ENCODE data around the gene NRG3. TPM values are rescaled to one million over a fixed set of nuclear protein-coding genes. Genes with fewer than 3 reads are reported as not detected.

The NRG3 gene
- total and polyA plus RNA-seq, 11 donors = 0.11 to 0.41 (median 0.27) TPM; not detected in 7

- no peak for ATAC-seq
- Histone ChIP-seq H3K9me3 (no peaks in the 10 kb centered on the region), H3K27ac (no peak overlapping the region), H3K27me3 (no peaks in the 10 kb centered on the region), H3K36me3 (no peaks in the 10 kb centered on the region), H3K4me3 (no peak overlapping the region), H3K4me1 (no peaks in the 10 kb centered on the region)
- intact Hi-C loops (cut with DNase I) = no loop called here
- 76 to 88% (median 83%) methylated on average over 2 of the region's 2 CpGs for WGBS, 4 donors
- TF ChIP-seq POLR2A (IDR thresholded peaks at IDR 0.05) (no peak), CTCF (IDR thresholded peaks at IDR 0.05) (no peak)
- no peak for DNase-seq
Observed at GRCh38 chr10:81900989-81901388, 26.0 kb downstream of the NRG3 start.

- Histone ChIP-seq H3K9me3 (no peaks in the 10 kb centered on the region), H3K4me3 (no peak overlapping the region), H3K27ac (no peak overlapping the region), H3K36me3 (no peaks in the 10 kb centered on the region), H3K4me1 (no peaks in the 10 kb centered on the region), H3K27me3 (no peaks in the 10 kb centered on the region)
- no peak for TF ChIP-seq POLR2A (IDR thresholded peaks at IDR 0.05)
- TF ChIP-seq CTCF (IDR thresholded peaks at IDR 0.05) = no peak
- ATAC-seq = no peak
- intact Hi-C loops (cut with DNase I) = no loop called here
- WGBS, 4 donors = 73 to 76% (median 75%) methylated on average over 4 of the region's 4 CpGs
- no peak for DNase-seq
Observed at GRCh38 chr10:81903472-81903871, 28.5 kb downstream of the NRG3 start.

GRCh38 chr10:81905161-81905560, 30.2 kb downstream of the NRG3 start:
- intact Hi-C loops (cut with DNase I) = no loop called here

GRCh38 chr10:81909453-81909852, 34.5 kb downstream of the NRG3 start:
- TF ChIP-seq POLR2A (IDR thresholded peaks at IDR 0.05) (no peak), CTCF (IDR thresholded peaks at IDR 0.05) (no peak)
- no peak for ATAC-seq
- H3K27ac ChIP-seq = no peak overlapping the region
- H3K9me3 ChIP-seq = no peaks in the 10 kb centered on the region
- intact Hi-C loops (cut with DNase I) = no loop called here
- DNase-seq = no peak
- WGBS, 4 donors = 73 to 86% (median 77%) methylated on average over 2 of the region's 2 CpGs
- H3K4me3 ChIP-seq = no peak overlapping the region
- no peaks in the 10 kb centered on the region for H3K36me3 ChIP-seq
- no peaks in the 10 kb centered on the region for H3K4me1 ChIP-seq
- H3K27me3 ChIP-seq = no peaks in the 10 kb centered on the region

More at GRCh38 chr10:81905161-81905560, 30.2 kb downstream of the NRG3 start:
- Histone ChIP-seq H3K4me3 (no peak overlapping the region), H3K27me3 (no peaks in the 10 kb centered on the region), H3K36me3 (no peaks in the 10 kb centered on the region), H3K27ac (no peak overlapping the region), H3K4me1 (no peaks in the 10 kb centered on the region), H3K9me3 (no peaks in the 10 kb centered on the region)
- DNase-seq = no peak
- 81 to 83% (median 82%) methylated on average over 4 of the region's 4 CpGs for WGBS, 4 donors
- TF ChIP-seq POLR2A (IDR thresholded peaks at IDR 0.05) = no peak
- no peak for TF ChIP-seq CTCF (IDR thresholded peaks at IDR 0.05)
- no peak for ATAC-seq
